H9 (cell line): ENCODE measurements around the gene CDK8. TPM values are rescaled to one million over a fixed set of nuclear protein-coding genes. Genes with fewer than 3 reads are reported as not detected.

Source experiments
- DNase-seq: peaks from one replicate; pipeline ENCODE4 v3.0.0-alpha.2; 2017
- H2AFZ ChIP-seq: one replicate; pipeline ENCODE4 v1.6.1; 2013; ENCODE audit warnings: mild to moderate bottlenecking, low read length, control low read depth, moderate library complexity
- H2AK5ac ChIP-seq: 2 replicates; pipeline ENCODE4 v1.6.1; 2013; ENCODE audit warnings: low read length, control low read depth, mixed read lengths; ENCODE audit not compliant: insufficient read length
- H2BK120ac ChIP-seq: one replicate; pipeline ENCODE4 v1.6.1; 2013; ENCODE audit warnings: low read depth, mild to moderate bottlenecking, low read length, control low read depth, inconsistent platforms; ENCODE audit not compliant: poor library complexity, severe bottlenecking
- H2BK12ac ChIP-seq: 2 replicates; pipeline ENCODE4 v1.6.1; 2013; ENCODE audit warnings: low read length, control low read depth, mixed read lengths, low read depth; ENCODE audit not compliant: insufficient read length
- H2BK15ac ChIP-seq: 2 replicates; pipeline ENCODE4 v1.6.1; 2013; ENCODE audit warnings: low read depth, low read length, control low read depth
- H2BK20ac ChIP-seq: one replicate; pipeline ENCODE4 v1.6.1; 2013; ENCODE audit warnings: low read depth, mild to moderate bottlenecking, low read length, control low read depth, inconsistent platforms; ENCODE audit not compliant: poor library complexity, severe bottlenecking
- H2BK5ac ChIP-seq: 2 replicates; pipeline ENCODE4 v1.6.1; 2013; ENCODE audit warnings: low read length, control low read depth, mixed read lengths; ENCODE audit not compliant: insufficient read length
- H3K14ac ChIP-seq: 2 replicates; pipeline ENCODE4 v1.6.1; 2013; ENCODE audit warnings: low read length, control low read depth; ENCODE audit not compliant: insufficient read depth
- H3K18ac ChIP-seq: 2 replicates; pipeline ENCODE4 v1.6.1; 2013; ENCODE audit warnings: low read depth, mild to moderate bottlenecking, mixed read lengths, low read length, control low read depth; ENCODE audit not compliant: insufficient read length
- H3K23ac ChIP-seq: 2 replicates; pipeline ENCODE4 v1.6.1; 2013; ENCODE audit warnings: low read length, control low read depth, mixed read lengths, low read depth; ENCODE audit not compliant: insufficient read length
- H3K23me2 ChIP-seq: 2 replicates; pipeline ENCODE4 v1.6.1; 2013; ENCODE audit warnings: low read depth, mild to moderate bottlenecking, mixed read lengths, low read length, control low read depth; ENCODE audit not compliant: insufficient read length, poor library complexity, severe bottlenecking
- H3K27ac ChIP-seq: 2 replicates; pipeline ENCODE4 v1.5.1; 2013; ENCODE audit warnings: low read length, control low read depth, mixed read lengths, low read depth; ENCODE audit not compliant: insufficient read length
- H3K27me3 ChIP-seq: 2 replicates; pipeline ENCODE4 v1.6.1; 2013; ENCODE audit warnings: low read length, control low read depth, inconsistent platforms; ENCODE audit not compliant: insufficient read depth
- H3K4ac ChIP-seq: 2 replicates; pipeline ENCODE4 v1.6.1; 2013; ENCODE audit warnings: low read depth, mild to moderate bottlenecking, control low read depth, inconsistent platforms, low read length, moderate library complexity
- H3K4me1 ChIP-seq: 2 replicates; pipeline ENCODE4 v1.6.1; 2013; ENCODE audit warnings: low read length, control low read depth, inconsistent platforms; ENCODE audit not compliant: insufficient read depth
- H3K4me2 ChIP-seq: 2 replicates; pipeline ENCODE4 v1.6.1; 2013; ENCODE audit warnings: low read length, control low read depth, mixed read lengths; ENCODE audit not compliant: insufficient read length, insufficient read depth
- H3K56ac ChIP-seq: 2 replicates; pipeline ENCODE4 v1.6.1; 2013; ENCODE audit warnings: low read depth, mild to moderate bottlenecking, mixed read lengths, low read length, control low read depth; ENCODE audit not compliant: insufficient read length
- H3K79me1 ChIP-seq: 2 replicates; pipeline ENCODE4 v1.6.1; 2013; ENCODE audit warnings: low read depth, mild to moderate bottlenecking, moderate library complexity, low read length, control low read depth, inconsistent platforms; ENCODE audit not compliant: insufficient read depth, poor library complexity, severe bottlenecking
- H3K79me2 ChIP-seq: 2 replicates; pipeline ENCODE4 v1.6.1; 2013; ENCODE audit warnings: low read length, control low read depth, inconsistent platforms; ENCODE audit not compliant: insufficient read depth
- H3K9ac ChIP-seq: 2 replicates; pipeline ENCODE4 v1.6.1; 2013; ENCODE audit warnings: low read length, control low read depth, mixed read lengths; ENCODE audit not compliant: insufficient read length; ENCODE audit errors: extremely low read depth
- H3K9me3 ChIP-seq: one replicate; pipeline ENCODE4 v1.6.1; 2013; ENCODE audit warnings: low read depth, low read length, inconsistent platforms; ENCODE audit not compliant: control insufficient read depth
- H3T11ph ChIP-seq: one replicate; pipeline ENCODE4 v1.6.1; 2013; ENCODE audit warnings: mild to moderate bottlenecking, low read length, control low read depth, inconsistent platforms
- H4K20me1 ChIP-seq: one replicate; pipeline ENCODE4 v1.6.1; 2013; ENCODE audit not compliant: control insufficient read depth, insufficient read length, insufficient read depth
- H4K5ac ChIP-seq: 2 replicates; pipeline ENCODE4 v1.6.1; 2013; ENCODE audit warnings: low read depth, mild to moderate bottlenecking, mixed read lengths, low read length, control low read depth; ENCODE audit not compliant: insufficient read length
- H4K8ac ChIP-seq: replicated peaks from 2 replicates; pipeline ENCODE4 v1.6.1; 2013; ENCODE audit warnings: low read length, control low read depth, mixed read lengths, low read depth; ENCODE audit not compliant: insufficient read length
- H4K91ac ChIP-seq: 2 replicates; pipeline ENCODE4 v1.6.1; 2013; ENCODE audit warnings: low read depth, mild to moderate bottlenecking, moderate library complexity, mixed read lengths, low read length, control low read depth; ENCODE audit not compliant: insufficient read length
- H3K27ac Mint-ChIP-seq, 3 experiments: 2 replicates in 2 of 3; 3 replicates in 1 of 3; pipeline ENCODE4 v1.8.0; 2020 to 2021; ENCODE audit warnings: mixed read lengths in 3 of 3, mild to moderate bottlenecking in 1 of 3, moderate library complexity in 1 of 3
- H3K27me3 Mint-ChIP-seq: 2 replicates; pipeline ENCODE4 v1.8.0; 2021; ENCODE audit warnings: low read depth, mild to moderate bottlenecking, moderate library complexity, mixed read lengths
- H3K36me3 Mint-ChIP-seq, 3 experiments: 2 replicates in 2 of 3; 3 replicates in 1 of 3; pipeline ENCODE4 v1.8.0; 2020 to 2021; ENCODE audit warnings: low read depth in 3 of 3, mixed read lengths in 3 of 3; ENCODE audit not compliant: insufficient read depth in 1 of 3
- H3K4me1 Mint-ChIP-seq, 2 experiments: 2 replicates each; pipeline ENCODE4 v1.8.0; 2020; ENCODE audit warnings: mixed read lengths in 2 of 2
- H3K4me3 Mint-ChIP-seq, 2 experiments: 2 replicates in 1 of 2; 3 replicates in 1 of 2; pipeline ENCODE4 v1.8.0; 2020 to 2021; ENCODE audit warnings: mild to moderate bottlenecking in 2 of 2, mixed read lengths in 2 of 2, moderate library complexity in 1 of 2
- H3K9me3 Mint-ChIP-seq, 2 experiments: 2 replicates in 1 of 2; 3 replicates in 1 of 2; pipeline ENCODE4 v1.8.0; 2020; ENCODE audit warnings: mild to moderate bottlenecking in 2 of 2, mixed read lengths in 2 of 2, moderate library complexity in 1 of 2
- CTCF ChIP-seq: fragments of 200-600 bp; sonication (generic); conservative IDR thresholded peaks from 3 replicates; pipeline ENCODE4 v1.8.0; 2021; ENCODE audit warnings: antibody characterized with exemption, mild to moderate bottlenecking
- WGBS: extraction: QIAGEN DNeasy Blood & Tissue Kit; methylation state at CpG from one replicate; pipeline ENCODE4 v1.1.7; 2013; ENCODE audit warnings: missing lambda C conversion rate, low lambda C conversion rate, mixed read lengths; ENCODE audit not compliant: insufficient read length; ENCODE audit errors: extremely low coverage; 5-methylcytosine and 5-hydroxymethylcytosine counted together
- total RNA-seq: library from RNA; stranded (reverse); gene quantifications from 2 replicates; pipeline ENCODE4 v1.2.1, GENCODE V29; 2021

The CDK8 gene
- total RNA-seq, 1 experiment from 2014 or later: 18.1 TPM

- Histone ChIP-seq H4K20me1 (no peaks in the 10 kb centered on the region), H2BK20ac (no peak overlapping the region), H4K8ac (no peak overlapping the region), H2BK12ac (no peak overlapping the region), H4K5ac (no peak overlapping the region), H2AK5ac (no peak overlapping the region), H3K23me2 (no peaks in the 10 kb centered on the region), H3K27ac (no peak overlapping the region), H3K4me2 (no peak overlapping the region), H3K79me2 (no peaks in the 10 kb centered on the region), H3K9me3 (no peaks in the 10 kb centered on the region), H3K4ac (no peak overlapping the region), H3T11ph (no peak overlapping the region), H2BK5ac (no peak overlapping the region), H3K56ac (no peak overlapping the region), H3K9ac (no peak overlapping the region), H3K14ac (no peak overlapping the region), H3K27me3 (no peaks in the 10 kb centered on the region), H3K4me1 (no peaks in the 10 kb centered on the region), H2BK15ac (no peak overlapping the region), H3K79me1 (no peaks in the 10 kb centered on the region), H2AFZ (no peak overlapping the region), H4K91ac (no peak overlapping the region), H3K23ac (no peak overlapping the region), H2BK120ac (no peak overlapping the region), H3K18ac (no peak overlapping the region)
- no peaks in the 10 kb centered on the region for H3K36me3 Mint-ChIP-seq
- no peak overlapping the region for H3K27ac Mint-ChIP-seq
- H3K4me3 Mint-ChIP-seq: no peak overlapping the region
- H3K4me1 Mint-ChIP-seq: peaks cover 0 to 6% of the 10 kb centered on the region in 2 experiments; a peak in 2 of 4 replicates
- no peaks in the 10 kb centered on the region for H3K9me3 Mint-ChIP-seq
- H3K27me3 Mint-ChIP-seq: no peaks in the 10 kb centered on the region
- no peak for TF ChIP-seq CTCF
- no peak for DNase-seq
- WGBS: no CpG with 5 or more reads among the region's 4 CpGs
These were observed 166.5 kb downstream of the CDK8 start for GRCh38 chr13:26420282-26420960.
